H9 (cell line): ENCODE results near the gene LPCAT2. TPM values are rescaled to one million over a fixed set of nuclear protein-coding genes. Genes with fewer than 3 reads are reported as not detected.

Experiments
- DNase-seq: peaks from one replicate; pipeline ENCODE4 v3.0.0-alpha.2; 2017
- H2AFZ ChIP-seq: one replicate; pipeline ENCODE4 v1.6.1; 2013; ENCODE audit warnings: mild to moderate bottlenecking, low read length, control low read depth, moderate library complexity
- H2AK5ac ChIP-seq: 2 replicates; pipeline ENCODE4 v1.6.1; 2013; ENCODE audit warnings: low read length, control low read depth, mixed read lengths; ENCODE audit not compliant: insufficient read length
- H2BK120ac ChIP-seq: one replicate; pipeline ENCODE4 v1.6.1; 2013; ENCODE audit warnings: low read depth, mild to moderate bottlenecking, low read length, control low read depth, inconsistent platforms; ENCODE audit not compliant: poor library complexity, severe bottlenecking
- H2BK12ac ChIP-seq: 2 replicates; pipeline ENCODE4 v1.6.1; 2013; ENCODE audit warnings: low read length, control low read depth, mixed read lengths, low read depth; ENCODE audit not compliant: insufficient read length
- H2BK15ac ChIP-seq: 2 replicates; pipeline ENCODE4 v1.6.1; 2013; ENCODE audit warnings: low read depth, low read length, control low read depth
- H2BK20ac ChIP-seq: one replicate; pipeline ENCODE4 v1.6.1; 2013; ENCODE audit warnings: low read depth, mild to moderate bottlenecking, low read length, control low read depth, inconsistent platforms; ENCODE audit not compliant: poor library complexity, severe bottlenecking
- H2BK5ac ChIP-seq: 2 replicates; pipeline ENCODE4 v1.6.1; 2013; ENCODE audit warnings: low read length, control low read depth, mixed read lengths; ENCODE audit not compliant: insufficient read length
- H3K14ac ChIP-seq: 2 replicates; pipeline ENCODE4 v1.6.1; 2013; ENCODE audit warnings: low read length, control low read depth; ENCODE audit not compliant: insufficient read depth
- H3K18ac ChIP-seq: 2 replicates; pipeline ENCODE4 v1.6.1; 2013; ENCODE audit warnings: low read depth, mild to moderate bottlenecking, mixed read lengths, low read length, control low read depth; ENCODE audit not compliant: insufficient read length
- H3K23ac ChIP-seq: 2 replicates; pipeline ENCODE4 v1.6.1; 2013; ENCODE audit warnings: low read length, control low read depth, mixed read lengths, low read depth; ENCODE audit not compliant: insufficient read length
- H3K23me2 ChIP-seq: 2 replicates; pipeline ENCODE4 v1.6.1; 2013; ENCODE audit warnings: low read depth, mild to moderate bottlenecking, mixed read lengths, low read length, control low read depth; ENCODE audit not compliant: insufficient read length, poor library complexity, severe bottlenecking
- H3K27ac ChIP-seq: 2 replicates; pipeline ENCODE4 v1.5.1; 2013; ENCODE audit warnings: low read length, control low read depth, mixed read lengths, low read depth; ENCODE audit not compliant: insufficient read length
- H3K27me3 ChIP-seq: 2 replicates; pipeline ENCODE4 v1.6.1; 2013; ENCODE audit warnings: low read length, control low read depth, inconsistent platforms; ENCODE audit not compliant: insufficient read depth
- H3K4ac ChIP-seq: 2 replicates; pipeline ENCODE4 v1.6.1; 2013; ENCODE audit warnings: low read depth, mild to moderate bottlenecking, control low read depth, inconsistent platforms, low read length, moderate library complexity
- H3K4me1 ChIP-seq: 2 replicates; pipeline ENCODE4 v1.6.1; 2013; ENCODE audit warnings: low read length, control low read depth, inconsistent platforms; ENCODE audit not compliant: insufficient read depth
- H3K4me2 ChIP-seq: 2 replicates; pipeline ENCODE4 v1.6.1; 2013; ENCODE audit warnings: low read length, control low read depth, mixed read lengths; ENCODE audit not compliant: insufficient read length, insufficient read depth
- H3K56ac ChIP-seq: 2 replicates; pipeline ENCODE4 v1.6.1; 2013; ENCODE audit warnings: low read depth, mild to moderate bottlenecking, mixed read lengths, low read length, control low read depth; ENCODE audit not compliant: insufficient read length
- H3K79me1 ChIP-seq: 2 replicates; pipeline ENCODE4 v1.6.1; 2013; ENCODE audit warnings: low read depth, mild to moderate bottlenecking, moderate library complexity, low read length, control low read depth, inconsistent platforms; ENCODE audit not compliant: insufficient read depth, poor library complexity, severe bottlenecking
- H3K79me2 ChIP-seq: 2 replicates; pipeline ENCODE4 v1.6.1; 2013; ENCODE audit warnings: low read length, control low read depth, inconsistent platforms; ENCODE audit not compliant: insufficient read depth
- H3K9ac ChIP-seq: 2 replicates; pipeline ENCODE4 v1.6.1; 2013; ENCODE audit warnings: low read length, control low read depth, mixed read lengths; ENCODE audit not compliant: insufficient read length; ENCODE audit errors: extremely low read depth
- H3K9me3 ChIP-seq: one replicate; pipeline ENCODE4 v1.6.1; 2013; ENCODE audit warnings: low read depth, low read length, inconsistent platforms; ENCODE audit not compliant: control insufficient read depth
- H3T11ph ChIP-seq: one replicate; pipeline ENCODE4 v1.6.1; 2013; ENCODE audit warnings: mild to moderate bottlenecking, low read length, control low read depth, inconsistent platforms
- H4K20me1 ChIP-seq: one replicate; pipeline ENCODE4 v1.6.1; 2013; ENCODE audit not compliant: control insufficient read depth, insufficient read length, insufficient read depth
- H4K5ac ChIP-seq: 2 replicates; pipeline ENCODE4 v1.6.1; 2013; ENCODE audit warnings: low read depth, mild to moderate bottlenecking, mixed read lengths, low read length, control low read depth; ENCODE audit not compliant: insufficient read length
- H4K8ac ChIP-seq: replicated peaks from 2 replicates; pipeline ENCODE4 v1.6.1; 2013; ENCODE audit warnings: low read length, control low read depth, mixed read lengths, low read depth; ENCODE audit not compliant: insufficient read length
- H4K91ac ChIP-seq: 2 replicates; pipeline ENCODE4 v1.6.1; 2013; ENCODE audit warnings: low read depth, mild to moderate bottlenecking, moderate library complexity, mixed read lengths, low read length, control low read depth; ENCODE audit not compliant: insufficient read length
- H3K27ac Mint-ChIP-seq, 3 experiments: 2 replicates in 2 of 3; 3 replicates in 1 of 3; pipeline ENCODE4 v1.8.0; 2020 to 2021; ENCODE audit warnings: mixed read lengths in 3 of 3, mild to moderate bottlenecking in 1 of 3, moderate library complexity in 1 of 3
- H3K27me3 Mint-ChIP-seq: 2 replicates; pipeline ENCODE4 v1.8.0; 2021; ENCODE audit warnings: low read depth, mild to moderate bottlenecking, moderate library complexity, mixed read lengths
- H3K36me3 Mint-ChIP-seq, 3 experiments: 2 replicates in 2 of 3; 3 replicates in 1 of 3; pipeline ENCODE4 v1.8.0; 2020 to 2021; ENCODE audit warnings: low read depth in 3 of 3, mixed read lengths in 3 of 3; ENCODE audit not compliant: insufficient read depth in 1 of 3
- H3K4me1 Mint-ChIP-seq, 2 experiments: 2 replicates each; pipeline ENCODE4 v1.8.0; 2020; ENCODE audit warnings: mixed read lengths in 2 of 2
- H3K4me3 Mint-ChIP-seq, 2 experiments: 2 replicates in 1 of 2; 3 replicates in 1 of 2; pipeline ENCODE4 v1.8.0; 2020 to 2021; ENCODE audit warnings: mild to moderate bottlenecking in 2 of 2, mixed read lengths in 2 of 2, moderate library complexity in 1 of 2
- H3K9me3 Mint-ChIP-seq, 2 experiments: 2 replicates in 1 of 2; 3 replicates in 1 of 2; pipeline ENCODE4 v1.8.0; 2020; ENCODE audit warnings: mild to moderate bottlenecking in 2 of 2, mixed read lengths in 2 of 2, moderate library complexity in 1 of 2
- total RNA-seq: library from RNA; stranded (reverse); gene quantifications from 2 replicates; pipeline ENCODE4 v1.2.1, GENCODE V29; 2021
- TF ChIP-seq, protein P1 (sequence below): fragments of 200-600 bp; sonication (generic); conservative IDR thresholded peaks from 3 replicates; pipeline ENCODE4 v1.8.0; 2021; ENCODE audit warnings: antibody characterized with exemption, mild to moderate bottlenecking

The LPCAT2 gene
- total RNA-seq, 1 experiment from 2014 or later, result 2.8 TPM

DNA sequence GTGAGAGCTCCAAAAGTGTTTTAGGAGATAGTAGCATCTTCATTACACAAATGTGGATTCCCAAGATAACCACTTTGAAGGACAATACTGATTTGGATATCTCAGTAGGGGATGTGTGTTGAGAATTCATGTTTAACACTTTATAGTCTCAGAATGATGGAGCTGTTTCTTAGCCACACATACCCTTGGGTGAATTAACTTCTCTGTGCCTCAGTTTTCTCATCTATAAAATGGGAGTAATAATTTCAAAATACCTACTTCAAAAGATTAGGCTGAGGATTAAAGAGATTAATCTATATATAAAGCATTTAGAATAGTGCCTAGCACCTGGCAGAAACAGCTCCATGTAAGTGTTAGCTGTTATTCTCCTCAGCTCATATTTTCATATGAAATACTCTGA is 19.0 kb downstream of the LPCAT2 start:
- H2BK12ac ChIP-seq, result no peak overlapping the region
- H3K56ac ChIP-seq, result no peak overlapping the region
- H3K4me1 Mint-ChIP-seq, result peaks cover 4 to 6% of the 10 kb centered on the region in 2 experiments; a peak in 3 of 4 replicates
- H4K20me1 ChIP-seq, result no peaks in the 10 kb centered on the region
- H4K91ac ChIP-seq, result no peak overlapping the region
- H3K79me2 ChIP-seq, result no peaks in the 10 kb centered on the region
- H2BK15ac ChIP-seq, result no peak overlapping the region
- no peaks in the 10 kb centered on the region for H3K9me3 Mint-ChIP-seq
- no peak overlapping the region for H3K4me3 Mint-ChIP-seq
- no peak overlapping the region for H2BK20ac ChIP-seq
- no peak overlapping the region for H3T11ph ChIP-seq
- peaks cover 0 to 2% (median 0%) of the 10 kb centered on the region in 3 experiments; a peak in 3 of 7 replicates for H3K36me3 Mint-ChIP-seq
- H2AK5ac ChIP-seq, result no peak overlapping the region
- no peak overlapping the region for H2AFZ ChIP-seq
- no peak overlapping the region for H3K4ac ChIP-seq
- TF ChIP-seq, protein P1, sequence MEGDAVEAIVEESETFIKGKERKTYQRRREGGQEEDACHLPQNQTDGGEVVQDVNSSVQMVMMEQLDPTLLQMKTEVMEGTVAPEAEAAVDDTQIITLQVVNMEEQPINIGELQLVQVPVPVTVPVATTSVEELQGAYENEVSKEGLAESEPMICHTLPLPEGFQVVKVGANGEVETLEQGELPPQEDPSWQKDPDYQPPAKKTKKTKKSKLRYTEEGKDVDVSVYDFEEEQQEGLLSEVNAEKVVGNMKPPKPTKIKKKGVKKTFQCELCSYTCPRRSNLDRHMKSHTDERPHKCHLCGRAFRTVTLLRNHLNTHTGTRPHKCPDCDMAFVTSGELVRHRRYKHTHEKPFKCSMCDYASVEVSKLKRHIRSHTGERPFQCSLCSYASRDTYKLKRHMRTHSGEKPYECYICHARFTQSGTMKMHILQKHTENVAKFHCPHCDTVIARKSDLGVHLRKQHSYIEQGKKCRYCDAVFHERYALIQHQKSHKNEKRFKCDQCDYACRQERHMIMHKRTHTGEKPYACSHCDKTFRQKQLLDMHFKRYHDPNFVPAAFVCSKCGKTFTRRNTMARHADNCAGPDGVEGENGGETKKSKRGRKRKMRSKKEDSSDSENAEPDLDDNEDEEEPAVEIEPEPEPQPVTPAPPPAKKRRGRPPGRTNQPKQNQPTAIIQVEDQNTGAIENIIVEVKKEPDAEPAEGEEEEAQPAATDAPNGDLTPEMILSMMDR, result no peak
- no peak overlapping the region for H3K27ac Mint-ChIP-seq
- DNase-seq, result no peak
- H3K23me2 ChIP-seq, result no peaks in the 10 kb centered on the region
- H2BK5ac ChIP-seq, result no peak overlapping the region
- H3K14ac ChIP-seq, result no peak overlapping the region
- H3K23ac ChIP-seq, result no peak overlapping the region
- no peak overlapping the region for H4K5ac ChIP-seq
- H4K8ac ChIP-seq, result no peak overlapping the region
- H3K27ac ChIP-seq, result no peak overlapping the region
- H3K18ac ChIP-seq, result no peak overlapping the region
- no peaks in the 10 kb centered on the region for H3K79me1 ChIP-seq
- H3K4me2 ChIP-seq, result no peak overlapping the region
- H3K27me3 Mint-ChIP-seq, result no peaks in the 10 kb centered on the region
- no peak overlapping the region for H3K9ac ChIP-seq
- H2BK120ac ChIP-seq, result no peak overlapping the region
- no peaks in the 10 kb centered on the region for H3K4me1 ChIP-seq
- H3K9me3 ChIP-seq, result no peaks in the 10 kb centered on the region
- H3K27me3 ChIP-seq, result no peaks in the 10 kb centered on the region
